GM21381 (cell line): ENCODE data around the gene RNF2.
"Not testable (repeated sequence)": the region's sequence is repeated elsewhere in the genome, so short reads cannot be mapped to it uniquely, and the experiment has no call there.

Source experiments
- ATAC-seq: cut with Tn5 transposase; IDR thresholded peaks from one replicate; pipeline ENCODE4 v1.9.1; 2021; ENCODE audit warnings: mild to moderate bottlenecking, moderate library complexity; ENCODE audit not compliant: unreplicated experiment

RNF2 gene

DNA sequence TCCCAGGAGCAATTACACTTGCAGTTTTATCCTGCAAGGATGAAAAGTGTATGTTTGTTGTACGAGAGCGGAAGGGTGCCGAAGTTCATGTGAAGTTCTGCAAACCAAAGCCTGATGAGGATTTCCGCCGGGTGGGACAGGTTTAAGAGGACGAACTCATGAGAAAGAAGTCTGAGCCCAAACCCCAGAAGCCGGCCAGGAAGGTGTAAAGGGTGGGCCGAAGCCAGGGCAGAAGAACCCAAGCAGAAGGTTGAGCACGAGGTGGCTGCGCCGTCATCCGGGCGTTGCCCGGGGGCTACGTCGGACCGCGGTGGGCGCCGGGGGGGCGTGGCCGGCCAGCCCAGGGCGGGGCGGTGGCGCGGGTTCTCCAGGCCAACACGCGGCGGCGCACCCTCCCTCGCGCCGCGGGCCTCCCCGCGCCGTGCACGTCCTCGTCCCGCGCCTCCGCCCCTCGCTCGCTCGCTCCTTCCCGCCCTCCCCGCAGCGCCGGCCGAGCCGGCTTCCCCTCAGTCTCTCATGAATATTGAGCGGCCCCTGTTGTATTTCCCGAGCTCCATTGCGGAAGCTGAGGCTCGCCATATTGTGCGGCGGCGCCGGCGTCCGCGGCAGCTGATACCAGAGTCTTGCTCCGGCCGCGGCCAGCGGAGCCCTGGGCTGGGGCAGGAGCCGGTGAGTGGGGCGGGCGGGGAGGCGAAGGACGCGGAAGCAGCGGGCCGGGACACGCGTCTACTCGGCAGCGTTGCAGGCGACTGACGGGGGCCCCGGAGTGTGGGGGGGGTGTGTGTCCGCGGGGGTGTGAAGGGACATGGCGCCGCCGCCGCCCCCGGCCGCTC lies at the start of gene RNF2:
Gene RNF2 (plus strand): TSS at position 578 of the 833 bp plus-strand sequence. CDS start 41,996 bp downstream, outside the sequence.
- ATAC-seq = peak; percentile 87

- ATAC-seq = not testable (repeated sequence)
Observed at GRCh38 chr1:184999974-185000373, 45.4 kb upstream of the RNF2 start.

DNA sequence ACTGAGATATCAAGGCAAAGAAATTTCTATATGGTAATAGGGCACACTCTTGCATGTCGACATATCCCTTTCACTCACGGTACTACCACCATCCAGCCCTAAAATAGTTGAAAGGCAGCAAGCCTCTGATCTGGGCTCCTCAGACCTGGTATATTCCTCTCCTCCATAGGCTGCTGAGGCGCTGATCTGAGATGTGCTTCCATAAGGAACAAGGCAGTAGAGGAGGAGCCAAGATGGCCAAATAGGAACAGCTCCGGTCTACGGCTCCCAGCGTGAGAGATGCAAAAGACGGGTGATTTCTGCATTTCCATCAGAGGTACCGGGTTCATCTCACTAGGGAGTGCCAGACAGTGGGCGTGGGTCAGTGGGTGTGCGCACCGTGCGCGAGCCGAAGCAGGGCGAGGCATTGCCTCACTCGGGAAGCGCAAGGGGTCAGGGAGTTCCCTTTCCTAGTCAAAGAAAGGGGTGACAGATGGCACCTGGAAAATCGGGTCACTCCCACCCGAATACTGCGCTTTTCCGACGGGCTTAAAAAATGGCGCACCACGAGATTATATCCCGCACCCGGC lies 44.0 kb upstream of the RNF2 start:
- ATAC-seq = not testable (repeated sequence)

- no peak for ATAC-seq
Observed at GRCh38 chr1:185008838-185009237, 36.5 kb upstream of the RNF2 start.

DNA sequence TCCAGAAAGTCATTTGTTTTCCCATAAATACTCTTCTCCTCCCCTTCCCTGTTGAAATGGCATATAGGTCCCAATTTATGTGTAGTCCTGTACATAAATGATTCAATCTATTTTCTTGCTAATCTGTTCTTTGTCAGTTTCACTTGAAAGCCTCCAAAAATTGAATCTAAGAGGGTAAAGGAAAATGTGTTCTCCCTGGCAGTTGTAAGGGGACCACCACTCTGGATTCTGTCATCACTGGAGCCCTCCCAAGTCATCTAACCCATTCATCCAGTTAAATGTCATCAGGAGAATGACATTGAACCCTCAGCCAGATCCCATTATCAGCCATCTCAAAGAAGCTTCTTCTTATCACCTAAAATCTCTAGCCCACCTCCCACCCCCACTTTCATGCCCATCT lies 35.0 kb upstream of the RNF2 start:
- no peak for ATAC-seq

GRCh38 chr1:185014941-185015340 lies 30.4 kb upstream of the RNF2 start:
- ATAC-seq = no peak

- ATAC-seq = no peak
Observed at GRCh38 chr1:185015631-185016030, 29.7 kb upstream of the RNF2 start.

- no peak for ATAC-seq
Observed at GRCh38 chr1:185016880-185017279, 28.5 kb upstream of the RNF2 start.

DNA sequence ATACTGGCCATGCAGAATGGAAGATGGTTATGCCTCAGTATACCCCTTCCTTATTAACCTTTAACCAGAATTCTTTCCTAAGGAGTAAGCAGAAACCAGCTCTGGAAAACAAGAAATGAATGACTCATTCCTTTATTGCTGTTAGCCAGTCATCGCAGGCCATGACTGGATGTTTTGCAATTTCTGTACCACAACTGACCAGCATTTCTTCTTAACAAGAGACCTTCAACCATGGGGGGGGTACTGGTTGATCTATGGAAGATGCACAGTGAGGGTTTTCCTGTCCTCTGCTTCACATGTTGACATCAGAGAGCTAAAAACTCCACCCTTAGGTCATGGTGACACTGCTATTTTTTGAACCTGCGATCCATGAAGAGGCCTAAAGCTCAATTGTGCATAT lies 28.0 kb upstream of the RNF2 start:
- ATAC-seq = no peak

GRCh38 chr1:185017966-185018365 lies 27.4 kb upstream of the RNF2 start:
- ATAC-seq = no peak

GRCh38 chr1:185027252-185027882 lies 18.0 kb upstream of the RNF2 start:
- ATAC-seq = no peak

DNA sequence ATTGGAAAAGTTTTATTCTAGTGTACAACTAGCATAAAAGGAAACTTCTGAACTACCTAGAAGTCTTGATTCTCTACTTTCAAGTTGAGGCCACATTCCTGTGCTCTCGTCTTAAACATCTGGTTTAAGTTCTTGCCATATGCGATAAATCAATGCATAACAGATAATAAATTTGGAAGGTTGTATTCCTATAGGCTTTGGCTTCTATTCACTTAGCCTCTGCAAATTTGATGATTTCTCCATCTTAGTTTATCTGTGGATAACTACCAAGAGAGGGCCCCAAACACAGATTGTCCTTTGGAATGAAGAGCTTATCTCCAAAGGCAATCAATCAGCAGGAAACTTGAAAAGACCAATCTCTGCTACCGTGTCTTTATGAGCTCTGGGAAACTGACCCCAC lies 11.7 kb upstream of the RNF2 start:
- ATAC-seq = no peak

DNA sequence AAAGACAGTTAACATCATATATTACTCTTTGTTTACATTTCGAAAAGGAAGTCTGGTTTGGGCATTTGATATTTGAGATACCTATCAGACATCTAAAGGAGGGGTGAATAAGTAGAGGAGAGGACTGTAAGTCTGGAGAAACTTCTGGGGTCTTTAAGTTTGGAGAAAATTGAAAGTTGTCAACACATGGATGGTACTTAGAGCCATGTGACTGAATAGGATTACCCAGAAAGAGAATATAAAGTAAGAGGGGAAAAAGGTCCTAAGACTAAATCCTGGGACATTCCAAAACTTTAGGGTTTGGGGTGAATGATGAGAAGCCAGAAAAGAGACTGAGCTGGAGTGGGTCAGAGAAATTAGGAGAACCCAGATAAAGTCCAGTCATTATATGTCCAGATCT lies 10.1 kb upstream of the RNF2 start:
- ATAC-seq = no peak

DNA sequence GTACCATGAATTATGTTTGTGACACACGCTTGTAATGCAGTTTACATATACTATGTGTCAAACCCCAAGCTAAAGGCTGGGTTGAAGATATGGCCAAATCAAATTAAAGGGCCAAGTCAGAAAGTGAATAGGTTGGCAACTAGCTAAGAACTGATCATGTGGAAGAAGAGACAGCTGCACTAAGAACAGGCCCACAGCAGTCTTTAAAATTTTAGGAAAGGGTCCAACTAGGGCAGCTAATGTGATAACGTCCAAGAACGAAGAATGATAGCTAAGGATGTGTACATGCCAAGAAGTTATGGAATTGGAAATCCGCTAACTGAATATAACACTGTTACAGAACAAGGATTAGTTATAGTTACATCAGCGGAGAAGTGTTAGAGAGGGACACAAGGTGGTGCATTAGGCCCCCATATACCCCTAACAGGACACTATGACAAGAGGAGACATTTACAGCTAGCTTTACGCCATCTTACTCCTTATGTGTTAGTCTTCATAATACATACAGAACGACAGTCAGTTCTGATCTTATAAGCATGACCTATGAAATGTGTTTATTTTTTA lies 6.5 kb upstream of the RNF2 start:
- no peak for ATAC-seq

- ATAC-seq = no peak
Observed at GRCh38 chr1:185039726-185040407, 5.5 kb upstream of the RNF2 start.

GRCh38 chr1:185040408-185040735 lies 5.0 kb upstream of the RNF2 start:
- ATAC-seq = no peak

- no peak for ATAC-seq
Observed at GRCh38 chr1:185041742-185042141, 3.6 kb upstream of the RNF2 start.

DNA sequence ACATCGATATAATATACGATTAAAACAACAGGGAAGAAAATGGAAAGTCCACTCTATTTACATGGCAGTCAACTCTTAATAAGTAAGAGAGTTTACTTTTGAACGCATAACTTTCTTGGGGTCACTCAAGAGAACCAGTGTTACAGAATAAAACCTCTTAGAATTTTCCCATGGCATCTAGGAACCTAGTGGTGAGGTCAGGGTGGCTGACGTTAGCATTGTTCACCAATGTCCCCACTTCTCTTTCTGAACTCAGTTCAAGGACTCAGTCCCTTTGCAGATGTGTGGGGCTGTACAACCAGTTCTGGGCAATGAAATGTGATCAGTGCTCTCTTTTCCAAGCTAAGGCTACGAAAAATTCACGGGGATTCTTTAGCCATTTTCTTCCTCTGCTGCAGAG lies 2.6 kb upstream of the RNF2 start:
- no peak for ATAC-seq

DNA sequence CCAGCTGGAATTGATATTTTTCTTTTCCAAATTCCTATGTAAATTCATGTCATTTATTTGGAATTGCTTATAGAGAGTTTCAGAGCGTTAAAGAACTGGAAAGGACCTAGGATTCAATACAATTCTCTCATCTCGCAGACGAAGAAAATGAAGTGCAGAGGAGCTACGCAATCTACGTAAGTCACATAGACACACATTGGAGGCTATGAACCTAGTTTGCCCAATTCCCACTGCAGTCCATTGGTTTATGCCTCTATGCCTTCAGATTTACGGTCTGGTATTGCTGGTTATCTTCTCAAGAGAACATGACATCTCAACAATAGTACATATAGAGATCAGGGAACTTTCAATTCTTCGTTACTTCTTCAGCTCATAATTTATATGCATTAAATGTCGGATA lies 971 bp upstream of the RNF2 start:
- ATAC-seq = no peak

GRCh38 chr1:185045814-185046492 lies 595 bp downstream of the RNF2 start:
- ATAC-seq = peak; percentile 36

DNA sequence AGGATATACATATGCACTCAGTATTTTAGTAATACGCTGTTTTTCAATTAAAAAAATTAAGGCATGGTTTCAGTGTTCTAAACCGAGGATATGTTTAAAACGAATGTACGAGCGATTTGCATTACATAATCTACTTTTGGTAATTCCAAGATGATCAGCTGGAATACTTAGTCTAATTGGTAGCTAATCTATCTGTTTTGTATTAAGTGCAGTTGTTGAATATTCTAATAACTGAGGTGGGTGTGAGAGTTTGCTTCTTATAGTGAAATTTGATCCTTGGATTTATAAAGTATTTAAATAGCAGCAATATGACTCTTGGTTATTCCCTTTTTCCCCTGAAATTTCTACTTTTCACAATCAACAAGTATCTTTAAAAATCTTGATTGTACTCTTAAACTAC lies 1.3 kb downstream of the RNF2 start:
- ATAC-seq = no peak
